NCI-H187 (cell line): ENCODE results near the gene ZBTB20.

Experiments used
- DNase-seq, 2 experiments: peaks; one replicate each; lab custom pipeline; 2025; lab: John Stamatoyannopoulos, UW

Gene ZBTB20

DNA sequence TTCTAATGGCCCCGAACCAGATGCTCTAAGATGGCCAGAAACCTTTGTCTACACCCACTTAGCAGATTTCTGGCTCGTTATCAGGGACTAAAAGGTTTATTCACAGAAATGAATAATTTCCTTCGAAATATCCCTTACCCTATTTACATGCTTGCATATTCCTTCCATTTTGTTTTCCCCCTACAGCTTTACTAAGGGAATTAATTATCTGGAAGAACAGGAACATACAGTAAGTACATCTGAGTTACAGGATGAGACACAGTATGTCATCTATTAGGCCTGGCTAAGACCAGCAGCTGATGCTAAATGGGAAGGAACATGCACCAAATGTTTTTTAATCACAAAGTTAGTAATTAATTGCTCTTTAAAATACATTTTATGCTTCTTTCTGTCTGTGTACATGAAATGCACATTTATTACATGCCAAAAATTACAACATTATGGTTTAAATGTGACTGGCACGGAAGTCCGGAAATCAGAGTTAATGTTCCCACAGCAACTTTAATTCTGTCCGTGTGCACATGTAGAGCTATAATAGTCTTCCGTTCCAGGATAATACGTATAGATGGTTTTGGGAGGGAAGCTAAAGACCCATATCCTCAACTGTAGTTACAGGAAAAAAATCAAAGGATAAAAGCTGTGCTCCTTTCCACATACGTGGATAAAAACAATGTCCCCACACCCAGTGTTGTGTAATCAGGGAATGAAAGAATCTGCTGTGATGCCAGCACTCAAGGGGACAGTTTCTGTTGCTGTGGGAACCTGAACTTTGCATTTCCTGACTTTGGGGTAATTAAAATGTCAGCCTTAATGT lies 771.3 kb downstream of the ZBTB20 start:
- no peak for DNase-seq

DNA sequence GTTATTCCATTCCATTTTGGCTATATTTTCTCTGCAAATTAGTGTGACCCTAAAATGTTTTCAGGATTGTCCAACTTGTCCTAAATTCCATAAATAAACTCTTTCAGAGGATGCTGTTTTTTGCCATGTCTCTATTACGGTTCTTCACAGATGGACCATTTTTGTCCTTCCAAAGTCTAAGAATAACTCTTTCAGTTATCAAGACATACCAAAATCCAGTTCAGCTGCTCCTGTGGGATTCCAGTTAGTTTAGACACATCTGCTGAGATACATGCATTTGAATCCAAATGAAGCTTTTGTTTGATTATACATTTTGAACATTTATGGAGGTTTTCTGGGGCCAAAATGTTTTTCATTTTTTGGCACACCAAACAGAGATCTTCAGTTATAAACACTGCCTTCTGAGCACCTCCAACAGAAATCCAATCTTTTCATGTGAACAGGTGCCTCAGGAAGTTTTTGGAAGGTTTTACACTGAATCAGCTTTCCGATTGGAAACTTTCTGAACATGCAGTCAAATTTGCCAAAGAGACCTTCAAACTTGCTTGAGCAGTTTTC lies 772.6 kb downstream of the ZBTB20 start:
- DNase-seq: no peak

DNA sequence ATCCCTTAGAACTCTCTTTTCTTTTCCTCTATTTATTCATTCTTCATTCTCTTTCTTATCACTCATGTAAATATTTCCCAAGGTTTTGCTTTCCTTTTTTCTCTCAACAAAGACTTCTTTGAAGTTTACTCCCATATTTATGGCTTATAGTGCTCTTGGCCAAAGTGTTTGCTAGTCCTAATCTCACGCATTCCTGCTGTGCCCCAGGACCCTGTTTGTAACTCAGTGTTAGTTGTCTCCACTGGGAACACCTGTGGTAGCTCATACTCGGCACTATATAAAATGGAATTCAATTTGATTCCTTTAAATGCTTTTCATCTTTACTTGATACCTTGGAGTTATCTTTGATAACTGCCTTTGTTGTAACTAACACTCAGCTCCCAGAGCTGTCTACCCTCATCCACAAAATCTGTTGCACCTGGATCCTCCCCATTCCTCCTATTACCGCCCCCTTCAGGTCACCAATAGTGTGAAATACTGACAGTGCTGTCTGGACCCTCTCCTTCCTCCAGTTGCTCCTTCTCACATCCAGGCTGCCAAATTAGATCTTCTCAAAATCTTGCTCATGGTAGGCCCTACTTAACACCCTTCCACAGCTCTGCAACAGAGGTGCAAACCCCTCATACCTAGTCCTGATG lies 776.4 kb downstream of the ZBTB20 start:
- no peak for DNase-seq

DNA sequence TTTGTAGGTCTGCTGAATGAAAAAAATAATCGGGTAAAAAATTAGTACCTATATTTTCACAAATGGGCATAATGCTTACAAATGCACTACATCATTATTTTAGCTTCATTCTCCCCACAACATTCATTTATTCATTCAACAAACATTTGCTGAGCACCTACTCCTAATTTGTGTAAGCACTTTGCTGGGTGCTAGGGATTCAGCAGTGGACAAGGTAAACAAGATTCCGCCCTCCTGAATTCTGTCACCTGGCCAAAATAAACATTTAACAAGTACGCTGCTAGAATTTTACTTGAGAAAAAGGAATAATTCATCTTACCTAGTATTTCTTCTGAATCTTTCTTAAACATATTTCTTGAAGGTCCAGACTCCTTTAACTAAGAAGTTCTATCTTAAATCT lies 781.2 kb downstream of the ZBTB20 start:
- DNase-seq: no peak

DNA sequence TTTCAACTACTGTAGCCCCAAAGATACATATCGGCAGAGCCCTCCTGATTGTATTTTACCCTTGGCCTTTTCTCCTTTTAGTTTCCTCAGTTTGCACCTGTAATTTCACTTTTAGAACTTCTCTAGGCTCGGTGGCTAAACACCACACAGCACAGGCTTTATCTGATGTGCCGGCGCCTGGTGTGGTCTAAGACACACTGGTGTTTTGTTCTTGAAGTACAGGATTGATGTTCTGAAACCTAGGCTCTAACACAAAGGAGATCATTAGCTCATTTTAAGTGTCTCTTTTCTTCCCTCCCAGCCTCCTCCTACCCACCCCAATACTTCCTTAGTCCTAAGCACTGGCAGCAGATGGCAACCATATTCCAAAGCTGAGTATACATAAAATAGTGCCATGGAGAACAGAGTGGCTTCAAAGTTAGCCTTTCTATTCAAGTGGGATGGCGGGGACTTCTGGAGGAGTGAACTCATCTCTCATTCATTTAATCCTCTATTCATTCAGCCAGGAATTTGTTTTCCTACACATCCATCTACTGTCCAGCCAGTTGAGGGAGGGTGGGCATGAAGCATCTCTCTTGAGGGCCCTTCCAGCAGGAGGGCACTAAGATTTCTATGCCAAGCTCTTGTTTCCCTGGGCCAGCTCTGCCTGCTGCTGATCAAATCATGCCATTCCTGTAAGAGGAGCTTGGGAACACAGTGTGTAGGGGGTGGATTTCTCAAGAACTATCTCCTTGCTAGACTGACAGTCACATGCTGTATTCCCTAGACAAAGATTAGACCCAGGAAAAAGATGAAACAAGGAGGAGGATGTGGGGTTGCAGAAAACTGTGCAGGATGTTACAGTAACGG lies 782.1 kb downstream of the ZBTB20 start:
- no peak for DNase-seq

DNA sequence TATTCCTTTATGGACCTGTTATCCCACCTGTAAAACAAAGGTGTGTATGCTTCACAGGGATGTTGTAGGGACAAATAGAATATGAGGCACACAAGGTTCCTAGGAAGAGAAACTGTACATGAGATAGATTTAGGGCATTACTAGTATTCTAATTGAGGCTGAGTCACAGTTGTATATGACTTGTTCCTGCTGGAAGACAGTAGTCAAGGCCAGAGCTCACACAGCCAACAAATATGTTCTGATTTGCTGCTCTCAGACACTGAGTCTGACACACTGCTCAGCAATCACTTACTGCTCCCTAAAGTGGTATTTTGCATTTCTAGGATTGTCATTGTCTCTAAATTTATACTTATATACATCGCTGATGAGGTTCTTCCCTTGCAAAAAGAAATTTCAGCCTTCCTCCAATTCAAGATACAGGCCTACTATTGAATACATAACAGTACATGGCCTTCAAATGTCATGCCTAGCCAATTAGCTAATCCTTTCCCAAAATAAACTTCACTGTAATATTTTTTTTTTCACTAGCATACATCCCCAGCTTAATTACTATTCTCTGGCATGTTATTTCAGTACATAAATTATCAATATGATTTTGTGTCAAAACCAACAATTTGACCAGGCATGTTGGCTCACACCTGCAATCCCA lies 783.4 kb downstream of the ZBTB20 start:
- DNase-seq: no peak

DNA sequence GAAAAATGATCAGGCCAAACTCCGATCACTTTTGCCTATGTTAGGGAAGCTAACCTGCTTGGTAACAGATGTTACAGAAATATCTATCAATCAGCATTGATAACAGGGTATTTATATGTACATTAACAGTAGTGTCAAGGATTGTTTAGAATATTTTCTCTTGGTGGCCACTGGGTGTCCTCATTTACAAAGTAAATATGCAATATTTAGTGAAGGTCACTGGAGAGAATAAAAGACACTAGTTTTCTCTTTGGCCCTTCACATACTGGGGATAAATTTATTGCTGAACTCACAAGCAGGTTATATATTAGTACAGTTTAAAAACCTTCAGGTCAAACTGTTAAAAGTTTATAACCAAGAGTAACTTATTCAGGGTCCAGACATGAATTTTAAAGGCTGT lies 784.3 kb downstream of the ZBTB20 start:
- DNase-seq: no peak

DNA sequence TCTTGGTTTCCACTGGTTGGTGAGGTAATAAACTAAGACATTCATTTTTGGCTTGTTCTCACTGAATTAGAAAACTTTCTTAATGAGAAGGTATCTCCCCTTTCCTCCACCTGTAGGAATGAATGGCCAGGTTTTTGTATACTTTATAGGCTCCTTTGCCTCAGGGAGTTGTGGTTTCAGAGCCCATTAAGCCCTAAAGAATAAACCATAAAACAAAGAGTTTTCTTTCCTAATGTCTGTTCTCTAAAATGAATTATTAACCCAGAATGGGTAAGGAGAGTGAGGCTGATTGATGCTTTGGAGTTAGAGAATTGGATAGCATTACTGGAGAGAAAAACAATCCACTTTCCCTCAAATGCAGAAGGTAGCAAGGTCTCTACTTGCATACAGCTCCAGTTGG lies 785.7 kb downstream of the ZBTB20 start:
- DNase-seq: no peak

DNA sequence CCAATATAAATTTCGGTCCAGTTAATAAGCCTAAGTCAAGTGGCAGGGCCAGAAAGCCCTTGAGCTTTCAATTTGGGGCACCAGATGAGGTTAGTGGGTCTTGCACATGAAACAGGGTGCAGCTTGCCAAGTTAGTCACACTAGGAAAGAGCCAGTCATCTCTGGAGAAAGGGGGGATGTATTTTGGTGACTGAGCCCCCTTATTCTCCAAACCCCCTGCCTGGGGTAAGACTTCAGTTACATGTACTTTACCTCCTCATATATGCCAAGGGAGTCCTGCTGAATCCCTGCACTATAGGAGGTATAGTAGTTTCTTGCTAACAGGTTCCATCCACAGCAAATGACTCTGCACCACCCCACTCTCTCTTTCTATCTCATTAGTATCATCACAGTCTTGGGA lies 790.6 kb downstream of the ZBTB20 start:
- DNase-seq: no peak

DNA sequence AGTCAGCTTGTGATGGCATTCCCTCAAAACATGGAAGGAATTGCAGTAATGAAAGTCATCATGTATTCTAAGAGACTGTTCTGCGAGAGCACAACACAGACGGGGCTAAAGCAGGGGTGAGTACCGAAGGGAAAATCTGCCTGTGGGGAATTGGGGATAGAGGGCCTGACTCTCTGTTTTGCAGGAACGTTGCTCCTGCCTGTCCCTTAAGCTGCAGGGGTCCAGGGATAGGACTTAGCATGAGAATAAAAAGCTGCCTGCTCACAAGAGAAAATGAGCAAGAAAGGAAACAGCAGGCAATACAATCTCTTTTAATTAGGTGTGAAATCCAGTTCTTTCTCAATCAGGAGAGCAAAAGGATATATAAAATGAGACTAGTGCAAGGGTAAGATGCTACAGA lies 791.0 kb downstream of the ZBTB20 start:
- no peak for DNase-seq

DNA sequence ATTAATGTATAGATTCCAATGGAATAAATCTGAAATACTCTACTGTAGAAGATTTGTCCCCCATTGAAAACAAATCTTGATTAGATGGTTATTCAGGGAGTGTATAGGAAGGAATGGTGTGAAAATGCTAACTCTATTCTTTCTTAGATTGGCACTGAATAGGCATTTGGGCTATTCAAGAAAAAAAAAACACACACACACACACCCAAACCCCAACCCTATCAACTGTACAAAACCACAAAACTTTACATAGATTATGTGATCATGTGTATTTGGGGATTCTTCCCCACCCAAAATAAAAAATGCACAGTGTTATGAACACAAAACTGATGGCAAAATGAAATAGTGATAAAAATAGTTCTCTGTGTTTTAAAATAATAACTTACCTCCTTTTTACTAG lies 791.4 kb downstream of the ZBTB20 start:
- no peak for DNase-seq

DNA sequence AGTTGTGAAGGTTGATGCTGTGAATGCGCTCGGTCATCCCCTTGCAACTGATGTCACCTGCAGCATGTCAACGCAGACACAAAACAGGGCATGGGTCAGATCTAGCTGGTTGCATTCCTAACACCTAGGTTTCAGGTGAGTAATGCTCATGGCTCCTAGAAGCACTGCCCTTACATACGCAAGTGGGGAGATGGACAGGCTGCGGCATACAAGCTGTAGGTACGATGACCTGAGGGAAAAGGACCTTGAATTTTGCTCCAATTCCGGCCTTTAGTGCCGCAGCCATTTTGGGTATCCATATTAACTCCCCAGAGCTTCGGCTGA lies 795.3 kb downstream of the ZBTB20 start:
- no peak for DNase-seq

DNA sequence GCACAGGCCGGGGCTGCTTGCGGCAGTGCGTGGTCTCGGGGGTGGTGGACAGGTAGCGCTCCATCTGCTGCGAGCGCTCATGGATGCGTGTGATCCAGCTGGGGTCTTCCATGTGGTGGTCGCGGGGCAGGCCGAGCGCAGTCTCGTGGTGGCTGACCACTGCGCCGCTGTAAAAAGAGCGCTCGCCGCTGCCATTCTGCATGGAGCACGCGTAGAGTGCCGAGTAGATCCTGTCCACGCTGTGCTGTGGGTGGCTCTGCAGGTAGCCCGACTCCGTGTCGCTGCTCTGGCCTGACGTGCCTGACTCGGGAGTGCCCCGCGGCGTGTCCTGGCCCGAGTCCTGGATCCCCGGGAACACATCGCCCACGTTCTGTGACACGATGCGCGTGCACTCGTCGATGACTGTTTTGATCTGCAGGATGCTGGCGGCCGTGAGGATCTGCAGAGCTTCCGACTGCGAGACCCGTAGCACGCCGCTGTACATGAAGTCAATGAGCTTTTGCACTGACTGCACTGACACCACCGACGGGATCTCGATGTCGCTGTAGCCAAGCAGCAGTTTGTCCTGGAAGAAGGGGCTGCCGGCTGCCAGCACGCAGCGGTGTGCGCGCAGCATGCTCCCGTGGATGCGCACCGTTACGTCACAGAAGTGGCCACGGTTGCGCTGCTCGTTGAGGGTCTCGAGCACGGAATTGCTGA lies 795.8 kb downstream of the ZBTB20 start:
- DNase-seq: no peak

DNA sequence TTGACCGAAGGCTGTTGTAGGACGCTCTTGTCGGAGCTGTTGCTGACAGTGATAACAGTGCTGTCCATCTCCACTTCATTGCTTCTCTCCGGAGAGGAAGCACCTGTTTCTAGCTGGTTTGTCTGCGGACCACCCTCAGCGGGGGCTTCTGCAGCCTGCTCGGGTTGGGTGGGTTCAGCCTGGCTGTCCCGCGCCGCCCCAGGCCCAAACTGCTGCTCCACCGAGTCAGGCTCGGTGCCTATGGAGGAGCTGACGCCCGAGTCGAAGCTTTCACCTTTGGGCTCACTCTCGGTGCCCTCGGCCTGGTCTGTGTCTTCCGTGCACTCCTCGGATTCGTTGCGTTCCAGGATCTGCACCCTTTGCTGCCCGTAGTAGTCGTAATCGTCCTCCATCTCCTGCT lies 796.4 kb downstream of the ZBTB20 start:
- DNase-seq: no peak

DNA sequence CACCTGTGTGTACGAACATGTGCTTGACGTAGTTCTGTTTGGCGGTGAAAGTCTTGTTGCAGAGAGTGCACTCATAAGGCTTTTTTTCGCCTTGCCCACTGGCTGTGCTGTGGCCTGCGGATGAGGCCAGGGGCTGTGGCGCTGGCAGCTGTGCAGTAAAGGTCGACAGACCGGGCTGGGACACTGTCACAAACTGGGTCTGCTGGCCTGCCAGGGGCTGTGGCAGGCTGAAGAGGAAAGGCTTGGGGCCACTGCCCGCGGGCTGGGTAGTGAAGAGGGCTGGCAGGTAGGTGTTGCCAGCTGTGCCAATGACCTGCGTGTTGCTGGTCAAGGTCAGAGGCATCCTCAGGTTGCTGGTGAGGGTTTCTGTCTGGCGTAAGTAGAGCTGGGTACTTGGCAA lies 796.8 kb downstream of the ZBTB20 start:
- no peak for DNase-seq

DNA sequence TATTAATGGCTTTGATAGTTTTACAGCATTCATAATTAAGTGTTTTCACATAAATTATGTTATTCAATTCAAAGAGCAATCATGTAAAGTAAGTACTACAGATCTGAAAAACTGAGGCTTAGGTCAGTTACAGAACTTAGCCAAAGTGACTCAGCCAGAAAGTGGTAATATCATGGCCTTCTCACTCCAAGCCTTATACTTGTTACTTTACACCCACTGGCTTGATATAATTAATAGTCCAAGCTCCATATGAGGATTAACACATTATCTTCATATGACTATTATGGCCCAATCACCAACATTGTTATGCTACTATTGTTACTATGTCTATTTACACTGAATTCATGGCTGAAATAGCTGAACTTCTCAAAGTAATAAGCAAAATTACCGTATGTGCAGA lies 802.6 kb downstream of the ZBTB20 start:
- no peak for DNase-seq

DNA sequence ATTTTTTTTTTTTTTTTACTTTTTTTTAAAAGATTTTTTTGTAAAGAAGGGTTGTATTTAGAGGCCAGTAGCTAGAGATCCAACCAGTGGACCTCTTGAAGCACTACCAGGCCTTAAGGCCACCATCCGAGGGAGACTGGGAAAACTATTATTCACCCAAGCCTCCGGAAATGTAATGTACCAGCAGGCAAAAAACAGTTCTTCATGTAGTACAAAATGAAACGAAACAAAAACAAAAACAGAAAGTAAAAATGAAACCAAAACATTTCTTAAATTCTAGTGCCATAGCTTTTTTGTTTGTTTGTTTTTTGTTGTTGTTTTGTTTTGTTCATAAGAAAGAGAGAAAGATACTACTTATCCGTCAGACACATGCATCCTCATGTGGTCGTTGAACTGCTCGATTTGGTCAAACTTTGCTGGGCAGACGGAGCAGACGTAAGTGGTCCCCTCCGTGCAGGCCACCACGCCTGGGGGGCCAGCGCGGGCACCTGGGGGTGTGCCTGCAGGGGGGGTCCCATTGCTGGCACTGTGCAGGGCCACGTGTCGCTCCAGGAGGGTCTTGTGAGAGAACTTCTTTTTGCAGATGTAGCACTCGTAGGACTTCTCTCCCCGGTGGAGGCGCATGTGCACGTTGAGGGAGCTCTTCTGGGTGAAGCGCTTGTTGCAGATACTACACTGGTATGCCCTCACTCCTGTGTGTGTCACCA lies 808.3 kb downstream of the ZBTB20 start:
- DNase-seq: no peak

DNA sequence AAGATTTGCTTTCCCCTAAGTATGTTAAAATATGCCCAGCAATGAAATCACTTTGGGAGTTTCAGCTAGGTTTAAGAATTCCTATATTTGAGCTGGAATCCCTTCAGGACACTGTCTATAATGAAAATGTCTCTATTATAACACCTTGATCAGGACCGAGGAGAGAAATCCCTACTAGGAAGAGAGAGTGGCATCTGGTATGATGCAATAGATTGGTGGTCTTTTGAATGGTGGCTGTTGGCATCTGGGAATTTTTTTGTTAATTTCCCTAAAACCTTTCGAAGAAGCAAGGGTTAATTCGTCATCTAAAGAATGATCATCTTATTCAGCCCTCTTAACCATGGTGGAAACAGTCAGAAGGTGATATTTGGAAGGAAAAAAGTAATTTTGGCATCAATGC lies 810.2 kb downstream of the ZBTB20 start:
- DNase-seq: no peak

DNA sequence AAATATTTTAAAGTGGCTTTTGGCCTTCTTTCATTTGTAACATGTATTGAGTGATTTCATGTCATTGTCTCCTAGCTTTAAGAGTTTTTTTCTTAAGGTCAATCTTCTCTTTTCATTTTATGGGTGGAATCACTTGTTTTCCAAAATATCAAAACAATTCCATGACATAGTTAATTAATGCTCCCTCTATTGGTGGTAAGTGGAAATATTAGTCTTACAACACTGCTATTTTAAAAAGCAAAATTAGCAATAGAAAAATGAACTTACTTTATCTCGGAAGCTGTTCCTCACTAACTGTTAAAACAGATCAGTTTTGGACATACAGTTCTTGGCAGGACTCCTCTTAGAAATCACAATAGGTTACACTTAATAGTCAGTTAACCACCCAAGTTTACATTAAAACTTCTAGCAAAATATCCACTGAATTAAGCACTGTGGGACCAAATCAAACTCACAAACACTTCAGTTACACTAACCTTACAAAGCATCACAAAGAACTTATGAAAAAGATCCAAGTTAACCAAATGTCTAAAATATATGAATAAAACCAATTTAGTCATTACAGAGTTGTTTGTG lies 810.9 kb downstream of the ZBTB20 start:
- no peak for DNase-seq

DNA sequence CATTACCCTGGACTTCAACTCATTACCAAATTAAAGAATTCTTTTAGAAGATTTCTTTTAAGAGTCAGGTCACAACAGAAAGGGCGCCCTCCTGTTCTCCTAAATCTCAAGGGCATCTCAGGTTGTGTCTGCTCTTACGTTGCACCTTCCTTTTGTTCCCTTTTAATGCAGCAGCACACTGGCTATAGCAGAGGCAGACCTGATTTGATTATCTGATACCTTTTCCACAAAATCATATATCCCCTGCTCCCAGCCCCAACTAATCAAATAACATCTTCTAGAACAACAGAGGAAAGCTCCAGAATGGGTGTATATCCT lies 813.2 kb downstream of the ZBTB20 start:
- no peak for DNase-seq
